Suprapubic skin (tissue), 4 donors: Measurements from ENCODE around the gene SUGCT.

Experiments used
- EP300 ChIP-seq: sonication (generic); formaldehyde crosslinking; IDR thresholded peaks from one replicate; pipeline ENCODE4 v1.6.1; 2017; ENCODE audit warnings: antibody characterized with exemption
- POLR2A ChIP-seq, 2 donors: fragments of 450-650 bp; IDR thresholded peaks; one replicate each; pipeline ENCODE4 v1.6.1; 2017; ENCODE audit warnings: antibody characterized with exemption in 2 of 2, mild to moderate bottlenecking in 2 of 2, moderate library complexity in 2 of 2
- POLR2AphosphoS5 ChIP-seq, 3 donors: sonication (generic); formaldehyde crosslinking; IDR thresholded peaks; one replicate each; pipeline ENCODE4 v1.6.1; 2017; ENCODE audit warnings: antibody characterized with exemption in 3 of 3
- TF ChIP-seq, protein P1 (sequence below), 2 donors: fragments of 200-600 bp in 1 of 2; fragments of 450-650 bp in 1 of 2; sonication (generic) in 1 of 2; IDR thresholded peaks; one replicate each; pipeline ENCODE4 v1.5.1; 2016 to 2019; ENCODE audit warnings: antibody characterized with exemption in 2 of 2, mild to moderate bottlenecking in 1 of 2, moderate library complexity in 1 of 2

DNA sequence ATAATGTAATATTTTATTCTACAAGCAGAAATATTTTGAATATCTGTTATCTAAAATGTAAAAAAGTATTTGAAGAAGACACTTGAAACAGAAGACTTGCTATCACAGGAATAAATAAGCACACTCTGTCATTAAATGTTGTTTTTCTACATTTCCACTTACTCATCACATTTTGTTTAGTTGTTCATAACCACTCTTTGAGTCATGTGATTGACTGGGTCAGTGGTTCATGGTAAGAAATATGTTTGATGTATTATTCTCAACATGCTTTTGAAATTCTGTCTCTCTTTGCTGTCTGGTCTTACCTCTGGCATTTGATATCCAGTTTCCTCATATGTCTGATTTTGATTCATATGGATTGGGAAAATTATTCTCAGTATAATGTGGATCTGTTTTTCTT, 171.8 kb downstream of the SUGCT start:
- TF ChIP-seq POLR2A (IDR thresholded peaks at IDR 0.05), result no peak
- TF ChIP-seq, protein P1, sequence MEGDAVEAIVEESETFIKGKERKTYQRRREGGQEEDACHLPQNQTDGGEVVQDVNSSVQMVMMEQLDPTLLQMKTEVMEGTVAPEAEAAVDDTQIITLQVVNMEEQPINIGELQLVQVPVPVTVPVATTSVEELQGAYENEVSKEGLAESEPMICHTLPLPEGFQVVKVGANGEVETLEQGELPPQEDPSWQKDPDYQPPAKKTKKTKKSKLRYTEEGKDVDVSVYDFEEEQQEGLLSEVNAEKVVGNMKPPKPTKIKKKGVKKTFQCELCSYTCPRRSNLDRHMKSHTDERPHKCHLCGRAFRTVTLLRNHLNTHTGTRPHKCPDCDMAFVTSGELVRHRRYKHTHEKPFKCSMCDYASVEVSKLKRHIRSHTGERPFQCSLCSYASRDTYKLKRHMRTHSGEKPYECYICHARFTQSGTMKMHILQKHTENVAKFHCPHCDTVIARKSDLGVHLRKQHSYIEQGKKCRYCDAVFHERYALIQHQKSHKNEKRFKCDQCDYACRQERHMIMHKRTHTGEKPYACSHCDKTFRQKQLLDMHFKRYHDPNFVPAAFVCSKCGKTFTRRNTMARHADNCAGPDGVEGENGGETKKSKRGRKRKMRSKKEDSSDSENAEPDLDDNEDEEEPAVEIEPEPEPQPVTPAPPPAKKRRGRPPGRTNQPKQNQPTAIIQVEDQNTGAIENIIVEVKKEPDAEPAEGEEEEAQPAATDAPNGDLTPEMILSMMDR (IDR thresholded peaks at IDR 0.05), result no peak
- TF ChIP-seq EP300, result no peak
- no peak for TF ChIP-seq POLR2AphosphoS5 (IDR thresholded peaks at IDR 0.05)
